HG02885 (cell line): ENCODE measurements around the gene DLK1.

Experiments
- ATAC-seq: cut with Tn5 transposase; IDR thresholded peaks from one replicate; pipeline ENCODE4 v1.9.1; 2021; ENCODE audit warnings: mild to moderate bottlenecking; ENCODE audit not compliant: unreplicated experiment, poor library complexity

The DLK1 gene

DNA sequence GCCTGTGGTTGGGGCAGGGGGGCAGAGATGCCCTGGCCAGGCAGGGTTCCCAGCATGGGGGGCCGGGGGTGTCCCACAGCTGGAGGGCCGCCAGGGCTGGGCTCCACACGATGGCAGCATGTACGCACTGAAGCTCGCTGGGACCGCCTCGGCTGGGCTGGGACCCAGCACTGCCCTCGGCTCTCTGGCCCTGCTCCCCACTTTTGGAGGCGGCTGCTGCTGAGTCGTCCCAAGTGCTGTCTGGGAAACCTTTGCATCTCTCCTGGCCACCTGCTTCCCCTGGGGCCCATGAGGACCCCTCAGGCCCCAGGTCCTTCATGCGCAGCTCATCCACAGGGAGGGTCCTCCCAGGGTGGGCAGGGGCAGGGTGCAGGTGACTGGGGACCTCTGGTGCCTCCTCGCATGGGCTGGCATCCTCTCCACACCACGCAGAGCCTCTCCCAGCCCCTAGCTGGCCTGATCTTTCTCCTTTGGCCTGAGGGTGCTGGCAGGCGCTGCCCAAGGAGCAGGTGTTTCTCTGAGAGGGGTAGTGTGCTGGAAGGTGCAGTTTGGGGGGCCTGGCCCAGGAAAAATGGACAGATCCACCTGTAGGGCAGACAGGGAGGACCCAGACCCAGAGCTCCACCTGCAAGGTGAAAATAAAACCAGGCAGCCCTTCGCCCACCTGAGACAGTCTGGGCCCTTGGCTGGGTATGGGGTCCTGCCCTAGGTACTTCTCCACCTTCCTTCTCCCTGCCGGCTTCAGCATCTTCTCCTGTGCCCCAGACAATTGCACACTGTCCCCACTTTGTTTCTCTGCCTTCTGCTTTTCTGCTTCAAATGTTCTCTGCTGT lies 46.9 kb downstream of the DLK1 start:
- no peak for ATAC-seq

DNA sequence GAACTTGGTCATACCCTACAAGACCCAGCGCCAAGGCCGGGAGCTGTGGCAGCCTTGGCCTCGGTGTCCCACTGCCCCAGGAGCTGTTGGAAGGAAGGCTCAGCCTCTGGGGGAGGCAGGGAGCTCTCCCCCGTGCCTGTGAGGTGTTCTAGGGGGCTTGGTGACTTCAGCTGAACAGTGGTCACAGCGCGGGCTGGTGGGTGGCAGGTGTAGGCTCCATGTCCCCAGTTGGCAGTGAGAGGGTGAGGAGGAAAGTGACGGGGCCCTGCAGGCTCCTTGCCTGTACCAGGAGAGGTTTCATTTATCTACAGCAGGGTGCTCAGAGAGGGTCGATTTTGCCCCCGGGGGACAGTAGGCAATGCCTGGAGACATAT lies 47.5 kb downstream of the DLK1 start:
- ATAC-seq = no peak

DNA sequence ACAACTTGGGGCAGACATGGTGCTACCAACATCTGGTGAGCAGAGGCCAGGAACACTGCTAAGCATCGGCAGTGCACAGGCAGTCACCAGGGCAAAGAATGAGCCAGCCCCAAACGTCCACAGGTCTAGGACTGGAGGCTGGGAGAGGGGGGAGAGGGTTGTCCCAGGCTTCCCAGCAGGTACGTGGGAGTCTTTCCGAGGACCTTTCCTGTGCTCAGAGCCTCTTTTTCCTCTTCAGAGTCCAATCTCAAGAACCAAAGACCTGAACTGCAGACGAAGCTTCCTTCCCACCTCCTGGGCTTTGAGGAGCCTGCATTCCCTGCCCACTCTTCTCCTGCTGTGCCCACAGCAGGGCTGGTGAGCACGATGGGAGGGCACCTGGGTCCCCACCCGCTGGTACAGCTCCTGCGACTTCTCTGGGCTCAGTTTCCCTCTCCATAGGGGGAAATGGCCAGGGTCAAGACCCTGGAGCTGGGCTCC lies 48.7 kb downstream of the DLK1 start:
- ATAC-seq = no peak

DNA sequence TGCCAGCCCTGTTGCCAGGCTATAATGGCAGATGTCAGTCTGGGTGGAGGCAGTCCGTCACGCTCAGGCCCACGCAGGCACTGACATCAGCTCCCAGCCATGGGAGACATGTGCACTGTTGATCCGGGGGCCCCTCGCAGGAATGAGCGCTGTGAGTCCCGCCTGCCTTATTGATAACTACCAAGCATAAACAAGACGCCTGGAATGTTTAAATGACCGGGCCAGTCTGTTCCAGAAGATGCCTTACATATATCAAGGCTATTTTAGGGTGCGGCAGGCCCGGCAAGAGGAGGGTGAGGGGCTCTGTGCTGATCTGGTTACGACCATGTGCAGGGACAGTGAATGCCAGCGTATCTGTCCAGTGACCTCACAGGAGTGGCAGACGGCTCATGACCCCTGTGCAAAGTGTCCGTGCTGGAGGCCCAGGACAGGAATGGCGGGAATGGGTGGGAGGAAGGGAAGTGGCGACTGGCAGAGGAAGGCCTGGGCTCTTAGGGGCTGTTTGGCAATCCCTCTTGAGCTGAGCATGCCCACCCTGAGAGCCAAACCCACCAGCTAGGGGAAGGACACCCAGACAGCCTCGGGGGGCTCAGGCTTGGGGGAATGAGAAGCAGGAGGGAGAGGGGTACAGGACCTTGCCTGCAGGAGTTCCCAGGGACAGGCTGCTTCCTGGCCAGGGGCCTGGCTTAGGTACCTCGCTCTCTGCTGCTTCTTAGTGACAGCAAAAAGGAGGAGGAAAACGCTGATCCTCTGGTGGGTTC lies 49.3 kb downstream of the DLK1 start:
- no peak for ATAC-seq

DNA sequence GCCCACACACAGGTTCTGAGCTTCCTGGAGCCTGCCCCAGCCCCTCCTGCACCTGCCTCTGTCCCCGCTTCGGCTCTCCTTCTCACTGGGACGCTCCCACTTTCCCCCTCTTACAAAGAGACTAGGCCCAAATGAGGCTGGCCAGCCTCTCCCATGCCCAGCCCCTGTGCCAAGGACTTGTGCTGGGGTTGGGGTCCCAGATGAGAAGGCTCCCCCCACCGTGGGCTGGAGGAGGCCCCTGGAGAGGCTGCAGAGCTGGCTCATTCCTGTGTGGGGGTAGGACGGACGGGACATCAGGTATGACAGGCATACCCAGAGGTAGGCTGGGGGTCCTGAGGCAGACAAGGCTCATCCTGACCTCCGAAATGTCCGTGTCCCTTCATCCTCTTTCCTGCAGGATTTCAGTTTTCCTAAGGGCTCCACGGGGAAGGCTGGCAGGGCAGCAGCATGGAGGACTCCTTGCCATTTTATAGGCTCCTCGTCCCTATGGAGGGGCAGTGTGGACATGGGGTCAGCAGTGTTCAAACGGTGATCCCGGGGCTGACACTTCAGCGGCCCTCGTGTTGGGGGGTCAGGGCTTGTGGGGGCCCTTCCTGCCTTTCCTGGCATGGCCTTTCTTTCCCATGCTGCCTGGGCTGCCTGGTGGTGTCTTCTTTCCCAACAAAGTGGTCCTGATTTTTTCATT lies 50.1 kb downstream of the DLK1 start:
- no peak for ATAC-seq

DNA sequence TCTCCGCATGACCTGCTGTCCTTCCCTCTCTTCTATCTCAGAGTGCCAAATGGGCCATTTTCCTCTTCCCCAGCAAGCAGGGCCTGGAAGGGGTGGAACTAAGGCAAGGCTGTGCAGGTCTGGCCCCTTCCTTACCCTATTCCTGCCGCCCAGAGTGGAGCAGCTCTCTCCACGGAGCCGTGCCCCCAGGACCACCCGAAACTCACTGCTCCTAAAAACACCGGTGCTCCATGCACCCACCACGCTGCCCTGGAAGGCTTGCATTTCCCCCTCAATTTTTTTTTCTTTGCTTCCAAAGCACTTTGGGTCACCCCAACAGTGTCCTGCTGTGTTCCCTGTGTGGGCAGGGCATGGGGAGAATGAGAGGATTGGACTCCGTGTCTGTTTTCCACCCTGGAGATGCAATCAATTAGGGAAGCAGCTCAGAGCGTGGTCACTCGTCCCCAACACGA lies 50.7 kb downstream of the DLK1 start:
- no peak for ATAC-seq

DNA sequence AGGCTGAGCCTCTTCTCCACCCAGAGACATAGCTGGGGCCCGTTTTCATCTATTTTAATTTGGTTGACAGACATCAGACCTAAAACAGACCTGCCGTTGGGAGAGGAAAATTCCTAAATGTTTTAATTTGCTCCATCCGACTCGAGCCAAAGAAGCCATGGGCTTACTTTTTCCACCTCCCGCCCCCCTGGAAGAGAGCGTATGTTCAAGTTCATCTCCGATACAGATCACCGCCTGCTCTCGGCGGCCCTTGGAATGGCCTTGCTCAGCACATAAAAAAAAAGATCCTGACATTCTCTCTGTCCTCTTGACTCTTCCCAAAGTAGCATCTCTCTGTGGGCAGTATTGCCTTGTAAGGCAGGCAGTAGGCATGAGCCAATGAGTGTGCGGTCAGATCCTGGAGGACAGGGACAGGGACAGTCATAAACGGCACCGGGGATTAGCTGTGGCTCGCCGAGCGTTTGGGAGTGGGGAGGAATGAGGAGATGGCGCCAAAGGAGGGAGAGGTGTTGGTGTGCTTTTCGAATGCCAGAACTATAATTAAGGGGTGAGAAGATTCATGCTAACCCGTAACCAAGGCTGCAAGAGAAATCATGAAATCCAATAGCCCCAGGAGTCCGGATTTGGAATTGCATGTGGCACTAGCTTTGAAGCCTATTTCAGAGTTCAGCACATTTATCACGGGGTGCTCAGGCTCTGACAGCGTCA lies 51.3 kb downstream of the DLK1 start:
- no peak for ATAC-seq

DNA sequence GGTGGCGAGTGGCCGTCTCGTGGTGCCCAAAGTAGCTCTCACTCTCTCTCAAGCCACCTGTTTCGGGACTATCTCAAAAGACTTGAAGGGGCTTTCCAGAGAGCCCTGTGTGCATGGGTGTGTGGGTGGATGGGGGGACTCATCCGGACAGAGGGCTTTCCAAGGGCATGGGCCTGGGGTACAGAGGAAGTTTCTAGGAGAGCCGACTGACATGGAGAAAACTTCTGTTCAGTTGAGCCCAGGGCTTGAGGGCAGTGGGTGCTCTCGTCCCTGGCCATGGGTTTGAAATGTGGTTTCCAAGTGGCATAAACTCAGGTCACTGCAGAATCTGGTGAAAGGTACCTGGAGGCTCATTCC lies 51.8 kb downstream of the DLK1 start:
- ATAC-seq = no peak

DNA sequence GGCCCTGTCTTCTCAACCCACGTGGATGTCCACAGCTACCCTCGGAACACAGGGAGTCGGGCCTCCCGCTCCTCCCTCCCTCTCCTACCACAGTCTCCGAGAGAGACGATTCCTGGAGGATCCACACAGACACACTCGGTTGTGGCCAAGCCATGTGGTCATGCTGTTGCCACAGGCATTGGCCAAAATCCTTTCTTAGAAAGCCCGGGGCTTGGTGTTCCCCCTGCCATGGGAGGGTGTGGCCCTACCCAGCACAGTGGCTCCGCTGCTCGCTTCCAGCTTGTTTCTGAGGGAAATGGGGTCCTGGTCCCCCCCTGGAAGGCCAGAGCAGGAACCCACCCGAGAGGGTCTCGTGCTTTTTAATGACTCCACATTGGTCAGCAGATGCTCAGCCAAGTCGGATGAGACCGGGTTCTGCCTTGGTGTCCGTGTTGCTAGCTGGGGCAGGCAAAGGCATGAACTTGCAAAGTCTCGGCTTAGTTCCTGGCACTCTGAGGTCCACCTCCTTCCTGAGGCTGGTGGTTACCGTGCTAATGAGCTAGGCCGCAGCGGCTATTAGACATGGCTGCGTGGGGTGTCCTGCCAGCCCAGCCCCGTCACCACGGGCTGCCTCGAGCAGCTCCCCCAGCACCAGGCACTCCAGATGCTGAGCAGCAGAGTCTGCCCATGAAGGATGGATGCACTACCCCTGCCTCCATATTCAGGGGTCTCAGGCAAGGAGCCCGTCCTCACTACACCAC lies 52.4 kb downstream of the DLK1 start:
- ATAC-seq = no peak

DNA sequence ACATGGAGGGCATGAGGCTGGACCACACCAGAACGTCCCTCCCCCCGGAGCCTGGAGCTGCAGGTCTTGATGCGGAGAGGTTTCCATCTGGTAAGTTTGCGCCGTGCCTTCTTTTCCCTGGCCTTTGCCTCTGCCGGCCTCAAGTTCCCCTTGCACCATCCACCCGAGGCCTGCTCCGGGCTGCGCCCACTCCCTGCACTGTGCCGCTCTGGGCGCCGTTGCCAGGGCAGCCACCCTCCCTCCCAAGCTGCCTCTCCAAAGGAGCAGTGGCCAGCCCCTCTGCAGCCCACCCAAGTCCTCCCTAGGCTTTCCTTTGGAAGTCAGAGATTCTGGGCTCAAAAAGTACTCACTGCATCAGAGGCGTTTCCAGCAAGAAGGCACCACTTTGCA lies 53.0 kb downstream of the DLK1 start:
- no peak for ATAC-seq

DNA sequence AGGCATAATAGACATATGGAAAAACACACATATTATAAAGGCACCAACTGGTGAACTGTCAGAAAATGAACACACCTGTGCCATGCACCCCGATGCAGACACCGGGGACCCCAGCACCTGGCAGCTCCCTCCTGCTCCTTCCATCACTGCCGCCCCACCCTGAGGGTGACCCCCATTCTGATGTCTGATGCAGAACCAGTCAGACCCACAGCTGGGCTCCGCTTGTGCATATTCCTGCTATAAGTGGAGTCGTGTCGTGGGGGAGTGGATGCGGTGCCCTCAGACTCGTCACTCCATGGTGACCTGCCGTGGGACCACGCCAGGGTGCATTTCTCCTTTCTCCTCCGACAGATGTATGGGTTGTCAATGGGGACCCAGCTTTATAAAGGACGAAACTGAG lies 53.6 kb downstream of the DLK1 start:
- no peak for ATAC-seq

DNA sequence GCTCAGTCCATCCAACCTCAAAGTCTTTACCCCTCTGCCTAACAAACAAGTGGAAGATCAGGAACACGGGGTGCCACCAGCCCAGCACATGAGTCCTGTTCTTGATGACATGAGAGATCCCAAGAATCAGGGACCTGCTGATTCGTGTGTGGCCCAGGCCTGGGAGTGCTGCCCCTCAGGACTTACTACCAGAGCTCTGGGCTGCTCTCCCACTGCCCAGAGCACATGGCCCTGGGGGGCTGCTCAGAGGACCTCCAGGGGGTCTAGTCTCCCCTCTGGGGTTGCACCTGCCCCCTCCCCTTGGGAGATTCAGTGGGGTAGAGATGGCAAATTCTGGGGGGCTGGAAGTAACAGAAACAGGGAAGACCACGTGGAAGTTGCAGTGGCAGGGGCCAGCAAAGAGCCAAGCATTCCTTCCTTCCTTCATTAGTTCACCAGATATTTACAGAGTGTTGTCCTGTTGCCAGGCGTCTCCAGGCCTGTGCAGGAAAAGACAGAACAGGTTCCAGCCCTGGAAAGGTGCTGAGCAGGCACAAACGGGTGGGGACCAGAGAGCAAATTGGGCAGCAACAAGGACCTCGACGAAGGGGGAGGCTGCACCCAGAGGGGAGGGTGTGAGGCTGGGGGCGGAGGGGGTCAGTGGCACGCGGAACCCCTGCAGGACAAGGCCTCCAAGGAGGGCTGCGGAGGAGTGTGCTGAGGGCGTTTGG lies 54.1 kb downstream of the DLK1 start:
- ATAC-seq = no peak

DNA sequence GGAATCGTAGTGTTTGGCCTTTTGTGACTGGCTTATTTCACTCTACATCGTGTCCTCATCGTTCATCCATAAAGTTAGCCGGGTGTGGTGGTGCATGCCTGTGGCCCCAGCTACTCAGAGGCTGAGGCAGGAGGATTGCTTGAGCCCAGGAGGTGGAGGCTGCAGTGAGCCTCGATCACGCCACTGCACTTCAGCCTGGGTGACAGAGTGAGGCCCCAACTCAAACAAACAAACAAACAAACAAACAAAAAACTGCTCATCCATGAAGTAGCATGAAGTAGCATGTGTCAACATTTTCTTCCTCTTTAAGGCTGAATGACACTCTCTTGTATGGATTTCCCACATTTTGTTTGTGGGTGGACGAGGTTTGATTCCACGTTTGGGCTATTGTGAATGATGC lies 55.3 kb downstream of the DLK1 start:
- ATAC-seq = no peak

DNA sequence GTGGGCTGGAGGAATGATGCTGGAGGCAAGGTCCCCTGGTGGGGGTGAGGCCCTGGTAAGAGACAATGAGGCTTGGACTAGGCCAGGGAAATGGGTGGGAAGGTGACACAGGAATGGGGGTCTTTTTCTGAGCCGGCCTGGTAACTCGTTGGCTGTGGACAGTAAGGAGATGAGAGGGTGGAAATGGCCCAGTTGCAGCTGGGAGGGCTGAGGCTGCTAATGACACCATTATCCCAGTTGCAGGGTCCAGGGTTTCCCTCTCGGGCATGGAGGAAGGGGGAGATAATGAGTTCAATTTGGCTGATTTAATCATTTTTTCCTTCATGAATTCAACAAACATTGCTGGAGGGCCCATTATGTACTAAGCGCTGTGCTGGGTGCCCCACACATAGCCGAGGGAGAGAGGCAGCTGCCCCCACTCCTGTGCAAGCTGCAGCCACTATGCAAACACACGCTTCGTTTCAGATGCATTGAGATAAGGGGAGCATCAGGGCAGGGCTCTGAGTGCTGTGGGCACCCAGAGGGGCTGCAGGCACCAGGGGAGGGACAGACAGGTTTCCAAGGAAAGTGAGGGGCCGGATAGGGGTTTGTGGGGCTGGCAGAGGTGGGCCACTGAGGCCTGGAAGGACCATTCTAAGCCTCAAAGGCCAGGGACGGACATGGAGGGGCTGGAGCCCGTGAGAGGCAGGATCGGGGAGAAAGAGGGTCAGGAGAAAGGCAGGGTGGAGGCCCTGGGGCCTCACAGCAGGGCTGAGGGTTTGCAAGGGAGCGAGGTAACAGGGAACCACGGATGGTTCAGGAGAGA lies 56.0 kb downstream of the DLK1 start:
- ATAC-seq = no peak

DNA sequence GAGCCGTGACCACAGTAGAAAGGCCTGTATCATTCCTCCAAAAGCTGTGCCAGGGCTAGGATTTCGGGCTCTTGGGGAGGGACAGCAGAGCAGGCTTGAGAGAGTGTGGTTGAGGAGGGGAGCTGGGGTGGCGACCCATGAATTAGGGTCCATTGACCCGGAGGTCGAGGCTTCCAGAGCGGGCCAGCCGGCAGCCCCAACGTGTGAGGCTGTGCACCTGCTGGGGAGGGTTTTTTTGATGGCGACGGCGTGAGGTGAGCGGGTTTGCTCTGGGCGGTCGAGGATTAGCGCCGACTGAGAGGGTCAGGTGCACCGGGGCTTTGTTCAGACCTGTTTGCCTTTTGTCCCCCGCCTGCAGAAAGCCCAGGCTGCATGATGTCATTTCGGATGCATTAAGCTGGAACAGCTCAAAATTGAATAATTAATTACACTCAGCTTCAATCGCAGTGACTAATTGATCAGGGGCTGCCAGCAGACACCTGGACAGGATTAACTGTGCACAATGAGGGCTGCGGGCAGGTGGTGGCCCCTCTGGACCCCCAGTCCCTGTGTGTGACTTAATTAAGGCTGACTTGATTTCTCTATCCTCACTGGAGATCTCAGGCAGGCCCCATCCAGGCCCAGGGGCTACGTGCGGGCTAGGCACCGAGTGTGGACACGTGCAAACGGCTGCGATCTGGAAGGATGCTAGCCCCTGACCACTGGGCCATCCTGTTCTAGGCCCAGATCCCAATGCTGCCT lies 57.1 kb downstream of the DLK1 start:
- ATAC-seq = no peak

DNA sequence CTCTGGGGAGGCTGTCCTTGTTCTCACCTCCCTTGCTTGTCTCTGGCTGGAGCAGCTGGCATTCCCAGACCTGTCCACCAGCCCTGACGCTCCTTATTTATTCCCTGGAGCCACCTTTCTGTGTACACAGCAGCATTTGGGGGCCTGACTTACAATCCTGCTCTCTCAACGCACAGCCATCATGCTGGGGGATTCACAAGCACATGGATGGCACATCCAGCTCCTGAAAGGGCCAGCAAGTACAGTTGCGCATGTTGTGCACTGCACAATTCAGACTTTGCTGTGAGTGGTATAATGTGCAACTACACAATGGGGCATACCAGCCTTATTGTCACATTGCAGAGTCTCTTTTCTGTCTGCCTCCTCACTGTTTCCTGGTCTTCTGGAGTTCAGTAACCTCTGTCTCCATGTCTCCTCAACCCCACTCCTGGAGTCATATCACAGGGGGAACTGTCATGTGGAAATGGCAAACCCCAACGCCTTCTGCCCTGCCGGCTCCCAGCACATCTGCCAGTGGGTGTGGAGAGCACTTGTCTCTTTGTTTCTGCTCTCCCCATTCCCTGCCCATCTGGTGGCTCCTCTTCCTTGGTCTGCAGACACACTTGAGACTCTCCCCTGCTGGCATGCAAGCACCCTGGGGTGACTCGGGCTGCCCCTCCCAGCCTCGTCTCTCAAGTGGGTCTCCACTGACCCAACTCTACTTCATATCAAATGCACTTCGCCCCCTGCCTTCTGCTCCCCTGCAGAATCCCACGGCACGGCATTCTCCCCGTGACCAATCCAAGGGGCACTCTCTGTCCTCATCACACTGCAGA lies 58.0 kb downstream of the DLK1 start:
- ATAC-seq = no peak

DNA sequence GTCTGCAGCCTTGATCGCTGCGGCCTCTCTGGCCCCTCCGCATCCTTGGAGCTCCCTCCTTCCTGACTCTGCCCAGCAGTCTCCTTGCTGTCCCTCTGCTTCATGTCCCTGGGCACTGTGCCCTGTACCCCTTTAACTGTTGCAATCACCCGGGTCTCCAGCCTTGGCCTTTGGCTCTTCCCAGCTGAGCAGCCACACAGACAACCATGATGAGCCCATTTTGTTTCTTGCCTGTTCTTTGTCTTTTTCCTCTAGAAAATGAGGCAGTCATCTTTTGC lies 58.6 kb downstream of the DLK1 start:
- ATAC-seq = no peak
